ENCODE data around the gene SVEP1. TPM values are rescaled to one million over a fixed set of nuclear protein-coding genes. Genes with fewer than 3 reads are reported as not detected.
"Not testable (repeated sequence)": the region's sequence is repeated elsewhere in the genome, so short reads cannot be mapped to it uniquely, and the experiment has no call there.

The SVEP1 gene
- polyA plus RNA-seq, 1 donor (not counting 4 experiments of a cell fraction or from before 2014, with no cell fraction given): 0.14 TPM

GRCh38 chr9:110615498-110615897 is 36.0 kb upstream of the SVEP1 start:
- H3K9me1 ChIP-seq (ENCODE audit: control insufficient read depth, extremely low read depth, insufficient read depth, low read length): no peaks in the 10 kb centered on the region
- DNase-seq (ENCODE audit: low read depth, low spot score) (no peak), FAIRE-seq (no peak)
- H3K36me3 ChIP-seq (ENCODE audit: control insufficient read depth in 2 of 2, extremely low read depth in 1 of 2, insufficient read depth in 2 of 2, low read length in 2 of 2): no peaks in the 10 kb centered on the region
- dilution Hi-C loops (cut with MboI; ENCODE audit: extremely low pct_ligation_motif_present, low sequenced_read_pairs): loop anchor here (10.0 kb wide), 1 partner anchor 421 kb away; no protein-coding TSS in a partner anchor
- no peak overlapping the region for H3K4me2 ChIP-seq (ENCODE audit: control insufficient read depth, extremely low read depth, insufficient read depth, low read depth, low read length)
- H3K27ac ChIP-seq (ENCODE audit: control insufficient read depth, insufficient read depth, low read length): no peak overlapping the region
- H3K9ac ChIP-seq (ENCODE audit: control insufficient read depth, extremely low read depth, insufficient read depth, low read length): no peak overlapping the region
- H3K9me3 ChIP-seq (ENCODE audit: control insufficient read depth, low read depth, low read length): no peaks in the 10 kb centered on the region
- no peaks in the 10 kb centered on the region for H4K20me1 ChIP-seq (ENCODE audit: control insufficient read depth, extremely low read depth, insufficient read depth, low read length)
- H3K79me2 ChIP-seq (ENCODE audit: control insufficient read depth, insufficient read depth, low read length): no peaks in the 10 kb centered on the region
- H3K4me1 ChIP-seq (ENCODE audit: control insufficient read depth, extremely low read depth, insufficient read depth, low read length): no peaks in the 10 kb centered on the region
- no peaks in the 10 kb centered on the region for H3K27me3 ChIP-seq (ENCODE audit: control insufficient read depth, extremely low read depth, insufficient read depth, low read length)
- no peak overlapping the region for H3K4me3 ChIP-seq (ENCODE audit: control insufficient read depth in 2 of 3, extremely low read depth in 1 of 3, insufficient read depth in 2 of 3, low read depth in 1 of 3, low read length in 3 of 3)
- no peak overlapping the region for H2AFZ ChIP-seq (ENCODE audit: control insufficient read depth, low read length)
- TF ChIP-seq, protein P1, sequence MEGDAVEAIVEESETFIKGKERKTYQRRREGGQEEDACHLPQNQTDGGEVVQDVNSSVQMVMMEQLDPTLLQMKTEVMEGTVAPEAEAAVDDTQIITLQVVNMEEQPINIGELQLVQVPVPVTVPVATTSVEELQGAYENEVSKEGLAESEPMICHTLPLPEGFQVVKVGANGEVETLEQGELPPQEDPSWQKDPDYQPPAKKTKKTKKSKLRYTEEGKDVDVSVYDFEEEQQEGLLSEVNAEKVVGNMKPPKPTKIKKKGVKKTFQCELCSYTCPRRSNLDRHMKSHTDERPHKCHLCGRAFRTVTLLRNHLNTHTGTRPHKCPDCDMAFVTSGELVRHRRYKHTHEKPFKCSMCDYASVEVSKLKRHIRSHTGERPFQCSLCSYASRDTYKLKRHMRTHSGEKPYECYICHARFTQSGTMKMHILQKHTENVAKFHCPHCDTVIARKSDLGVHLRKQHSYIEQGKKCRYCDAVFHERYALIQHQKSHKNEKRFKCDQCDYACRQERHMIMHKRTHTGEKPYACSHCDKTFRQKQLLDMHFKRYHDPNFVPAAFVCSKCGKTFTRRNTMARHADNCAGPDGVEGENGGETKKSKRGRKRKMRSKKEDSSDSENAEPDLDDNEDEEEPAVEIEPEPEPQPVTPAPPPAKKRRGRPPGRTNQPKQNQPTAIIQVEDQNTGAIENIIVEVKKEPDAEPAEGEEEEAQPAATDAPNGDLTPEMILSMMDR (optimal IDR thresholded peaks at IDR 0.05 in 1 of 3, IDR thresholded peaks at IDR 0.05 in 1 of 3, conservative IDR thresholded peaks at IDR 0.05 in 1 of 3; ENCODE audit: extremely low read depth in 1 of 3, insufficient read depth in 2 of 3, low read length in 3 of 3): no peak
- no peak for TF ChIP-seq EZH2 (IDR thresholded peaks at IDR 0.05; ENCODE audit: low read length)

DNA sequence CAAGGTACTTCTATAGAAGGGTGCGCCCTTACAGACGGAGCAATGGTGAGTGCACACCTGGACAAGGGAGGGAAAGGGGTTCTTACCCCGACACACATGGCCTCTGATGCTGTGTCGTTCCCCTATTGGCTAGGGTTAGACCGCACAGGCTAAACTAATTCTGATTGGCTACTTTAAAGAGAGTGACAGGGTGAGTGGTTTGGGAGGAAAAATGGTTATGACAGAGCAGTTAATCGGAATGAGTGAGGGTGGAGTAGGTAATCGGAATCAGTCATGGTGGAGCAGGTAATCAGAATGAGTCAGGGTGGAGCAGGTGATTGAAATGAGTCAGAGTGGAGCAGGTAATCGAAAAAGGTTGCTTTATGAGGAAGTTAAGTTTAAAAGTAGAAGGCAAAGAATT is 35.0 kb upstream of the SVEP1 start:
- not testable (repeated sequence) for H2AFZ ChIP-seq (ENCODE audit: control insufficient read depth, low read length); H4K20me1 ChIP-seq (ENCODE audit: control insufficient read depth, extremely low read depth, insufficient read depth, low read length); H3K79me2 ChIP-seq (ENCODE audit: control insufficient read depth, insufficient read depth, low read length); H3K27me3 ChIP-seq (ENCODE audit: control insufficient read depth, extremely low read depth, insufficient read depth, low read length); DNase-seq (ENCODE audit: low read depth, low spot score); H3K9ac ChIP-seq (ENCODE audit: control insufficient read depth, extremely low read depth, insufficient read depth, low read length); H3K4me2 ChIP-seq (ENCODE audit: control insufficient read depth, extremely low read depth, insufficient read depth, low read depth, low read length); H3K9me1 ChIP-seq (ENCODE audit: control insufficient read depth, extremely low read depth, insufficient read depth, low read length); H3K36me3 ChIP-seq (ENCODE audit: control insufficient read depth in 2 of 2, extremely low read depth in 1 of 2, insufficient read depth in 2 of 2, low read length in 2 of 2); H3K9me3 ChIP-seq (ENCODE audit: control insufficient read depth, low read depth, low read length); H3K4me1 ChIP-seq (ENCODE audit: control insufficient read depth, extremely low read depth, insufficient read depth, low read length); H3K27ac ChIP-seq (ENCODE audit: control insufficient read depth, insufficient read depth, low read length); H3K4me3 ChIP-seq (ENCODE audit: control insufficient read depth in 2 of 3, extremely low read depth in 1 of 3, insufficient read depth in 2 of 3, low read depth in 1 of 3, low read length in 3 of 3); FAIRE-seq
- dilution Hi-C loops (cut with MboI; ENCODE audit: extremely low pct_ligation_motif_present, low sequenced_read_pairs): loop anchor here (10.0 kb wide), 1 partner anchor 420 kb away; no protein-coding TSS in a partner anchor

GRCh38 chr9:110606179-110606790 is 26.7 kb upstream of the SVEP1 start:
- no peak overlapping the region for H3K9ac ChIP-seq (ENCODE audit: control insufficient read depth, extremely low read depth, insufficient read depth, low read length)
- no peaks in the 10 kb centered on the region for H3K27me3 ChIP-seq (ENCODE audit: control insufficient read depth, extremely low read depth, insufficient read depth, low read length)
- no peaks in the 10 kb centered on the region for H4K20me1 ChIP-seq (ENCODE audit: control insufficient read depth, extremely low read depth, insufficient read depth, low read length)
- no peak overlapping the region for H2AFZ ChIP-seq (ENCODE audit: control insufficient read depth, low read length)
- TF ChIP-seq, protein P1 (optimal IDR thresholded peaks at IDR 0.05 in 1 of 3, IDR thresholded peaks at IDR 0.05 in 1 of 3, conservative IDR thresholded peaks at IDR 0.05 in 1 of 3; ENCODE audit: extremely low read depth in 1 of 3, insufficient read depth in 2 of 3, low read length in 3 of 3): no peak
- no peak for TF ChIP-seq EZH2 (IDR thresholded peaks at IDR 0.05; ENCODE audit: low read length)
- FAIRE-seq (no peak), DNase-seq (ENCODE audit: low read depth, low spot score) (no peak)
- no peaks in the 10 kb centered on the region for H3K9me3 ChIP-seq (ENCODE audit: control insufficient read depth, low read depth, low read length)
- H3K79me2 ChIP-seq (ENCODE audit: control insufficient read depth, insufficient read depth, low read length): no peaks in the 10 kb centered on the region
- peaks cover 10% of the 10 kb centered on the region for H3K4me1 ChIP-seq (ENCODE audit: control insufficient read depth, extremely low read depth, insufficient read depth, low read length)
- dilution Hi-C loops (cut with MboI; ENCODE audit: extremely low pct_ligation_motif_present, low sequenced_read_pairs): no loop called here
- no peaks in the 10 kb centered on the region for H3K9me1 ChIP-seq (ENCODE audit: control insufficient read depth, extremely low read depth, insufficient read depth, low read length)
- no peaks in the 10 kb centered on the region for H3K36me3 ChIP-seq (ENCODE audit: control insufficient read depth in 2 of 2, extremely low read depth in 1 of 2, insufficient read depth in 2 of 2, low read length in 2 of 2)
- H3K4me2 ChIP-seq (ENCODE audit: control insufficient read depth, extremely low read depth, insufficient read depth, low read depth, low read length): no peak overlapping the region
- H3K4me3 ChIP-seq (ENCODE audit: control insufficient read depth in 2 of 3, extremely low read depth in 1 of 3, insufficient read depth in 2 of 3, low read depth in 1 of 3, low read length in 3 of 3): no peak overlapping the region
- no peak overlapping the region for H3K27ac ChIP-seq (ENCODE audit: control insufficient read depth, insufficient read depth, low read length)

All from keratinocyte (primary cell).